ENCODE measurements around the gene ITGA5. TPM values are rescaled to one million over a fixed set of nuclear protein-coding genes. Genes with fewer than 3 reads are reported as not detected.
A peak's percentile ranks its signal among the peaks of the same experiment; 100 is the strongest.

Gene ITGA5
- polyA plus RNA-seq, 1 donor (not counting 4 experiments of a cell fraction or from before 2014, with no cell fraction given), result 47.9 TPM

DNA sequence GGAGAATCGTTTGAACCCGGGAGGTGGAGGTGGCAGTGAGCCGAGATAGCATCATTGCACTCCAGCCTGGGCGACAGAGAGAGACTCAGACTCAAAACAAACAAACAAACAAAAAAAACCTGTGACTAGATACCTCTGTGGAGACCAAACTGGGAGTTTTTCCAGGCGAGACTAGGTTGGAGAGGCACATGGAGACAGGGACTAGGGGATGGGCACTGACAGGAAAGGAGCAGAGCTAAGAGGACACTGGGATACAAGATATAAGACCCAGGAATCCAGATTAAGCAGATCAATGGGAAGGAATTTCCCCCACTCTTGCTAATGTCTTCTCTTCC, 4.7 kb upstream of the ITGA5 start:
- TF ChIP-seq, protein P1, sequence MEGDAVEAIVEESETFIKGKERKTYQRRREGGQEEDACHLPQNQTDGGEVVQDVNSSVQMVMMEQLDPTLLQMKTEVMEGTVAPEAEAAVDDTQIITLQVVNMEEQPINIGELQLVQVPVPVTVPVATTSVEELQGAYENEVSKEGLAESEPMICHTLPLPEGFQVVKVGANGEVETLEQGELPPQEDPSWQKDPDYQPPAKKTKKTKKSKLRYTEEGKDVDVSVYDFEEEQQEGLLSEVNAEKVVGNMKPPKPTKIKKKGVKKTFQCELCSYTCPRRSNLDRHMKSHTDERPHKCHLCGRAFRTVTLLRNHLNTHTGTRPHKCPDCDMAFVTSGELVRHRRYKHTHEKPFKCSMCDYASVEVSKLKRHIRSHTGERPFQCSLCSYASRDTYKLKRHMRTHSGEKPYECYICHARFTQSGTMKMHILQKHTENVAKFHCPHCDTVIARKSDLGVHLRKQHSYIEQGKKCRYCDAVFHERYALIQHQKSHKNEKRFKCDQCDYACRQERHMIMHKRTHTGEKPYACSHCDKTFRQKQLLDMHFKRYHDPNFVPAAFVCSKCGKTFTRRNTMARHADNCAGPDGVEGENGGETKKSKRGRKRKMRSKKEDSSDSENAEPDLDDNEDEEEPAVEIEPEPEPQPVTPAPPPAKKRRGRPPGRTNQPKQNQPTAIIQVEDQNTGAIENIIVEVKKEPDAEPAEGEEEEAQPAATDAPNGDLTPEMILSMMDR (optimal IDR thresholded peaks at IDR 0.05 in 1 of 3, IDR thresholded peaks at IDR 0.05 in 1 of 3, conservative IDR thresholded peaks at IDR 0.05 in 1 of 3; ENCODE audit: extremely low read depth in 1 of 3, insufficient read depth in 2 of 3, low read length in 3 of 3), result no peak
- TF ChIP-seq EZH2 (IDR thresholded peaks at IDR 0.05; ENCODE audit: low read length), result no peak
- H3K4me2 ChIP-seq (ENCODE audit: control insufficient read depth, extremely low read depth, insufficient read depth, low read depth, low read length), result no peak overlapping the region
- no peak for DNase-seq (ENCODE audit: low read depth, low spot score)
- no peaks in the 10 kb centered on the region for H4K20me1 ChIP-seq (ENCODE audit: control insufficient read depth, extremely low read depth, insufficient read depth, low read length)
- H3K4me1 ChIP-seq (ENCODE audit: control insufficient read depth, extremely low read depth, insufficient read depth, low read length), result peaks cover 51% of the 10 kb centered on the region
- H3K36me3 ChIP-seq (ENCODE audit: control insufficient read depth in 2 of 2, extremely low read depth in 1 of 2, insufficient read depth in 2 of 2, low read length in 2 of 2), result no peaks in the 10 kb centered on the region
- H2AFZ ChIP-seq (ENCODE audit: control insufficient read depth, low read length), result no peak overlapping the region
- peaks cover 7% of the 10 kb centered on the region for H3K79me2 ChIP-seq (ENCODE audit: control insufficient read depth, insufficient read depth, low read length)
- H3K4me3 ChIP-seq (ENCODE audit: control insufficient read depth in 2 of 3, extremely low read depth in 1 of 3, insufficient read depth in 2 of 3, low read depth in 1 of 3, low read length in 3 of 3), result no peak overlapping the region
- dilution Hi-C loops (cut with MboI; ENCODE audit: extremely low pct_ligation_motif_present, low sequenced_read_pairs), result no loop called here
- H3K9me1 ChIP-seq (ENCODE audit: control insufficient read depth, extremely low read depth, insufficient read depth, low read length), result no peaks in the 10 kb centered on the region
- peak overlapping the region; percentile 59 for H3K27ac ChIP-seq (ENCODE audit: control insufficient read depth, insufficient read depth, low read length)
- peak overlapping the region; percentile 13 for H3K9ac ChIP-seq (ENCODE audit: control insufficient read depth, extremely low read depth, insufficient read depth, low read length)
- FAIRE-seq, result no peak
- H3K9me3 ChIP-seq (ENCODE audit: control insufficient read depth, low read depth, low read length), result no peaks in the 10 kb centered on the region
- H3K27me3 ChIP-seq (ENCODE audit: control insufficient read depth, extremely low read depth, insufficient read depth, low read length), result no peaks in the 10 kb centered on the region

DNA sequence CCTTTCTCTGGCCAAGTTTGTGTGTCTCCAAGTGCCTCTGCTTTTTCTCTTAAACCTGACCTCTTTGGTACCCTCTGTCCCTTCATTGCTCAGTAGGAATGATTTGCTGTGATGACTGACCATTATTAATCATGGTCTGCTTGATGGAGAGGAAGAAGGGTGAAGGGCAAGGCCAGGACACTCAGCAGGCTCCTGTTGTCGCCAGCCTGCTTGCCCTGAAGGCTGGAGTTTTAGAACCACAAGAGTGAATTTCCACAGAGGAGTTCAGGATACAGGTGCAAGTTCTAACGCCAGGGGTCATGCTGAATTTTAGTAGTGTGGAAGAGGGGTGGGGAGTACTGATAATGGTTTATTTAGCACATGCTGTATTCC, 2.8 kb upstream of the ITGA5 start:
- Histone ChIP-seq H3K4me3 (ENCODE audit: control insufficient read depth in 2 of 3, extremely low read depth in 1 of 3, insufficient read depth in 2 of 3, low read depth in 1 of 3, low read length in 3 of 3) (no peak overlapping the region), H3K4me2 (ENCODE audit: control insufficient read depth, extremely low read depth, insufficient read depth, low read depth, low read length) (no peak overlapping the region), H3K27ac (ENCODE audit: control insufficient read depth, insufficient read depth, low read length) (no peak overlapping the region), H4K20me1 (ENCODE audit: control insufficient read depth, extremely low read depth, insufficient read depth, low read length) (no peaks in the 10 kb centered on the region), H3K27me3 (ENCODE audit: control insufficient read depth, extremely low read depth, insufficient read depth, low read length) (no peaks in the 10 kb centered on the region), H3K4me1 (ENCODE audit: control insufficient read depth, extremely low read depth, insufficient read depth, low read length) (peaks cover 49% of the 10 kb centered on the region), H3K9me3 (ENCODE audit: control insufficient read depth, low read depth, low read length) (no peaks in the 10 kb centered on the region), H3K9me1 (ENCODE audit: control insufficient read depth, extremely low read depth, insufficient read depth, low read length) (no peaks in the 10 kb centered on the region), H3K79me2 (ENCODE audit: control insufficient read depth, insufficient read depth, low read length) (peaks cover 25% of the 10 kb centered on the region), H3K9ac (ENCODE audit: control insufficient read depth, extremely low read depth, insufficient read depth, low read length) (no peak overlapping the region), H3K36me3 (ENCODE audit: control insufficient read depth in 2 of 2, extremely low read depth in 1 of 2, insufficient read depth in 2 of 2, low read length in 2 of 2) (no peaks in the 10 kb centered on the region), H2AFZ (ENCODE audit: control insufficient read depth, low read length) (no peak overlapping the region)
- FAIRE-seq (no peak), DNase-seq (ENCODE audit: low read depth, low spot score) (no peak)
- dilution Hi-C loops (cut with MboI; ENCODE audit: extremely low pct_ligation_motif_present, low sequenced_read_pairs), result no loop called here
- TF ChIP-seq, protein P1 (optimal IDR thresholded peaks at IDR 0.05 in 1 of 3, IDR thresholded peaks at IDR 0.05 in 1 of 3, conservative IDR thresholded peaks at IDR 0.05 in 1 of 3; ENCODE audit: extremely low read depth in 1 of 3, insufficient read depth in 2 of 3, low read length in 3 of 3), result no peak
- no peak for TF ChIP-seq EZH2 (IDR thresholded peaks at IDR 0.05; ENCODE audit: low read length)
